Spleen (tissue), 7 donors: ENCODE data around the gene LYRM4.

Experiments
- CTCF ChIP-seq, 11 experiments: fragments of 200-600 bp in 7 of 11; fragments of 450-650 bp in 4 of 11; sonication (generic) in 4 of 11; IDR thresholded peaks in 8 of 11; conservative IDR thresholded peaks in 3 of 11; 1 replicate in 7 of 11; 2 replicates in 4 of 11; pipeline versions ENCODE4 v1.4.0 to v1.8.0; 2016 to 2021; ENCODE audit warnings: antibody characterized with exemption in 11 of 11, inconsistent platforms in 4 of 11, mild to moderate bottlenecking in 1 of 11
- POLR2A ChIP-seq, 3 donors: fragments of 450-650 bp; IDR thresholded peaks; one replicate each; pipeline ENCODE4 v1.5.1; 2017; ENCODE audit warnings: antibody characterized with exemption in 3 of 3, mild to moderate bottlenecking in 1 of 3
- POLR2AphosphoS5 ChIP-seq, 3 donors: sonication (generic); formaldehyde crosslinking; IDR thresholded peaks; one replicate each; pipeline ENCODE4 v1.5.1; 2017; ENCODE audit warnings: antibody characterized with exemption in 3 of 3
- donor health status: DM: no; HTN: no; CAD: no; lungs with moderate emphysema.
- donor health status: DM: no; HTN: no; CAD: no.
- donor health status: DM: no; HTN: no; CAD: no.

- no peak for TF ChIP-seq CTCF (IDR thresholded peaks at IDR 0.05 in 8 of 11, conservative IDR thresholded peaks at IDR 0.05 in 3 of 11)
- peak in 2 of 3 donors; percentile 56 to 71 for TF ChIP-seq POLR2AphosphoS5 (IDR thresholded peaks at IDR 0.05)
- no peak for TF ChIP-seq POLR2A (IDR thresholded peaks at IDR 0.05)
These were observed 176.4 kb downstream of the LYRM4 start for GRCh38 chr6:5084360-5084780.
